B cell (primary cell): ENCODE data around the gene PNMA8B. TPM values are rescaled to one million over a fixed set of nuclear protein-coding genes. Genes with fewer than 3 reads are reported as not detected.

Experiments
- ATAC-seq: fragments of 200-7000 bp; cut with Tn5 transposase; one replicate; pipeline ENCODE4 v1.10.0; 2021; ENCODE audit warnings: low read depth, mild to moderate bottlenecking, moderate number of reproducible peaks, moderate library complexity
- CTCF ChIA-PET: fragments of 350-600 bp; sonication (Branson Sonifier 250); formaldehyde crosslinking; loops from one replicate; lab custom pipeline; 2021; ENCODE audit warnings: antibody characterized with exemption, inconsistent platforms; lab: Charles Lee
- POLR2A ChIA-PET: fragments of 350-600 bp; sonication (Branson Sonifier 250); formaldehyde crosslinking; loops from one replicate; lab custom pipeline; 2021; ENCODE audit warnings: antibody characterized with exemption; lab: Charles Lee
- DNase-seq: peaks from one replicate; pipeline ENCODE4 v3.0.0; 2013
- H2AFZ ChIP-seq: 2 replicates; pipeline ENCODE4 v1.6.1; 2012; ENCODE audit warnings: mild to moderate bottlenecking, low read depth, low read length; ENCODE audit not compliant: insufficient read depth, poor library complexity, severe bottlenecking
- H3K27ac ChIP-seq, 2 donors: 1 replicate in 1 of 2; 2 replicates in 1 of 2; pipeline ENCODE4 v1.5.1; 2012 to 2013; ENCODE audit warnings: low read length in 2 of 2, mild to moderate bottlenecking in 2 of 2, moderate library complexity in 1 of 2
- H3K27me3 ChIP-seq, 4 experiments: fragments of 200-600 bp in 1 of 4; sonication (generic) in 1 of 4; replicated peaks in 1 of 4; 1 replicate in 2 of 4; 2 replicates in 2 of 4; pipeline versions ENCODE4 v1.6.1 to v1.7.0; 2013 to 2016; ENCODE audit warnings: low read length in 3 of 4, mild to moderate bottlenecking in 2 of 4, mixed read lengths in 1 of 4, moderate library complexity in 1 of 4; ENCODE audit not compliant: insufficient read depth in 4 of 4, control insufficient read depth in 3 of 4; ENCODE audit errors: control extremely low read depth in 1 of 4
- H3K36me3 ChIP-seq, 2 experiments: replicated peaks in 1 of 2; 1 replicate in 1 of 2; 2 replicates in 1 of 2; pipeline versions ENCODE4 v1.6.1 to v1.7.1; 2013; ENCODE audit warnings: low read length in 1 of 2; ENCODE audit not compliant: insufficient read depth in 2 of 2, control insufficient read depth in 1 of 2; ENCODE audit errors: control extremely low read depth in 1 of 2, extremely low read depth in 1 of 2
- H3K4me1 ChIP-seq, 2 donors: fragments of 200-600 bp in 1 of 2; sonication (generic) in 1 of 2; 1 replicate in 1 of 2; 2 replicates in 1 of 2; pipeline versions ENCODE4 v1.5.1 to v1.6.1; 2013 to 2017; ENCODE audit warnings: low read length in 2 of 2; ENCODE audit not compliant: control insufficient read depth in 2 of 2, insufficient read depth in 2 of 2
- H3K4me2 ChIP-seq: replicated peaks from 2 replicates; pipeline ENCODE3; 2012; ENCODE audit warnings: mild to moderate bottlenecking, low read depth, low read length; ENCODE audit not compliant: poor library complexity, severe bottlenecking
- H3K4me3 ChIP-seq, 5 experiments: fragments of 200-600 bp in 1 of 5; sonication (generic) in 1 of 5; 1 replicate in 3 of 5; 2 replicates in 2 of 5; pipeline versions ENCODE4 v1.5.1 to v1.7.0; 2011 to 2016; ENCODE audit warnings: low read length in 4 of 5, mild to moderate bottlenecking in 4 of 5, low read depth in 2 of 5, control low read depth in 1 of 5, moderate library complexity in 1 of 5; ENCODE audit not compliant: insufficient read depth in 1 of 5; ENCODE audit errors: control extremely low read depth in 1 of 5, extremely low read depth in 1 of 5
- H3K79me2 ChIP-seq: fragments of 200-600 bp; sonication (generic); one replicate; pipeline ENCODE4 v1.6.0; 2016; ENCODE audit warnings: low read length; ENCODE audit not compliant: control insufficient read depth, insufficient read depth
- H3K9ac ChIP-seq: fragments of 200-600 bp; sonication (generic); 2 replicates; pipeline ENCODE4 v1.6.1; 2017; ENCODE audit warnings: mild to moderate bottlenecking, low read length, moderate library complexity
- H3K9me3 ChIP-seq, 3 donors: one replicate each; pipeline versions ENCODE4 v1.6.1 to v1.7.1; 2013; ENCODE audit warnings: low read length in 2 of 3; ENCODE audit not compliant: control insufficient read depth in 2 of 3, insufficient read depth in 1 of 3; ENCODE audit errors: control extremely low read depth in 1 of 3
- H4K20me1 ChIP-seq: 2 replicates; pipeline ENCODE4 v1.6.0; 2012; ENCODE audit warnings: mild to moderate bottlenecking, low read length; ENCODE audit not compliant: insufficient read depth, control insufficient read depth, poor library complexity, severe bottlenecking
- H3K27ac Mint-ChIP-seq: one replicate; pipeline ENCODE4 v1.8.0; 2021; ENCODE audit warnings: mixed read lengths
- H3K27me3 Mint-ChIP-seq: one replicate; pipeline ENCODE4 v1.8.0; 2021; ENCODE audit warnings: mixed read lengths
- H3K4me1 Mint-ChIP-seq: one replicate; pipeline ENCODE4 v1.8.0; 2021; ENCODE audit warnings: mixed read lengths
- H3K4me3 Mint-ChIP-seq: one replicate; pipeline ENCODE4 v1.8.0; 2021; ENCODE audit warnings: mixed read lengths
- H3K9me3 Mint-ChIP-seq: one replicate; pipeline ENCODE4 v1.8.0; 2022; ENCODE audit warnings: mixed read lengths; ENCODE audit not compliant: insufficient read depth
- EZH2 ChIP-seq: IDR thresholded peaks from 2 replicates; pipeline ENCODE4 v1.6.1; 2012; ENCODE audit warnings: borderline replicate concordance, low read depth, mild to moderate bottlenecking, moderate library complexity, low read length; ENCODE audit not compliant: insufficient read depth, poor library complexity, severe bottlenecking
- WGBS: methylation state at CpG from one replicate; pipeline ENCODE4 v1.1.5; 2013; ENCODE audit warnings: missing lambda C conversion rate; ENCODE audit not compliant: insufficient coverage; 5-methylcytosine and 5-hydroxymethylcytosine counted together
- intact Hi-C: fragments of 100-400 bp; cut with micrococcal nuclease; formaldehyde crosslinking; loops from one replicate; pipeline ENCODE4 v1.10.0; 2022
- polyA plus RNA-seq: library from polyadenylated mRNA; depleted of rRNA; stranded (reverse); fragments of >200 nt; gene quantifications from 2 replicates; pipeline ENCODE4 v1.2.3, GENCODE V29; 2012
- total RNA-seq, 2 donors: library from RNA; stranded (reverse); fragments of 120-200 nt in 1 of 2; gene quantifications; 1 replicate in 1 of 2; 2 replicates in 1 of 2; pipeline versions ENCODE4 v1.2.3 to v1.2.4, GENCODE V29; 2013 to 2022
- TF ChIP-seq, protein P1 (sequence below): fragments of 200-600 bp; IDR thresholded peaks from one replicate; pipeline ENCODE4 v1.8.0; 2022; ENCODE audit warnings: antibody characterized with exemption, mild to moderate bottlenecking

Gene PNMA8B
- total and polyA plus RNA-seq, 2 donors (not counting 1 experiment from before 2014, with no cell fraction given) = 0.10 to 0.32 TPM

DNA sequence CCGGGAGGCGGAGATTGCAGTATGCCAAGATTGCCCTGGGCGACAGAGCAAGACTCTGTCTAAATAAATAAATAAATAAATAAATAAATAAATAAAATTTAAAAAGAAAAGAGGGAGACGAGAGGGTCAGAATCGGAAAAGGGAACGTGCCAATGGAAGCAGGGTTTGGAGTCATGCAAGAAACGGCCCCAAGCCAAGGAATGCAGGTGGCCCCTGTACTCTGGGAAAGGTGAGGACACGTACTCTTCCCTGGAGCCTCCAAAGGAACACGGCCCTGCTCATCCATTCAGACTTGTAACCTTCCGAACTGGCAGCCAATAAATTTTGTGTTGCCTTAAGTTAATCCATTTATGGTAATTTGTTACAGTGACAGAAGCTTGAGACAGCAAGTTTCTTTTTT, 47.1 kb downstream of the PNMA8B start:
- H3K27me3 Mint-ChIP-seq = peaks cover 28% of the 10 kb centered on the region
- Histone ChIP-seq H3K9ac (no peak overlapping the region), H4K20me1 (no peaks in the 10 kb centered on the region), H3K4me2 (no peak overlapping the region), H3K4me1 (no peaks in the 10 kb centered on the region), H3K79me2 (no peaks in the 10 kb centered on the region), H3K36me3 (no peaks in the 10 kb centered on the region), H3K27me3 (peaks cover 0 to 7% (median 0%) of the 10 kb centered on the region in 4 experiments), H2AFZ (no peak overlapping the region), H3K4me3 (no peak overlapping the region), H3K27ac (no peak overlapping the region), H3K9me3 (peaks cover 0 to 6% (median 4%) of the 10 kb centered on the region in 3 donors)
- no peak for DNase-seq
- intact Hi-C loops = no loop called here
- peaks cover 7% of the 10 kb centered on the region for H3K9me3 Mint-ChIP-seq
- H3K27ac Mint-ChIP-seq = no peak overlapping the region
- 98% methylated on average over 6 of the region's 10 CpGs for WGBS
- POLR2A ChIA-PET = no interaction called here
- no peak overlapping the region for H3K4me3 Mint-ChIP-seq
- no peak for ATAC-seq
- CTCF ChIA-PET = interaction anchor here (0.6 to 1.8 kb wide), 2 partner anchors 39 to 631 kb away, joined by 3 to 4 read pairs; no protein-coding TSS in a partner anchor
- TF ChIP-seq, protein P1, sequence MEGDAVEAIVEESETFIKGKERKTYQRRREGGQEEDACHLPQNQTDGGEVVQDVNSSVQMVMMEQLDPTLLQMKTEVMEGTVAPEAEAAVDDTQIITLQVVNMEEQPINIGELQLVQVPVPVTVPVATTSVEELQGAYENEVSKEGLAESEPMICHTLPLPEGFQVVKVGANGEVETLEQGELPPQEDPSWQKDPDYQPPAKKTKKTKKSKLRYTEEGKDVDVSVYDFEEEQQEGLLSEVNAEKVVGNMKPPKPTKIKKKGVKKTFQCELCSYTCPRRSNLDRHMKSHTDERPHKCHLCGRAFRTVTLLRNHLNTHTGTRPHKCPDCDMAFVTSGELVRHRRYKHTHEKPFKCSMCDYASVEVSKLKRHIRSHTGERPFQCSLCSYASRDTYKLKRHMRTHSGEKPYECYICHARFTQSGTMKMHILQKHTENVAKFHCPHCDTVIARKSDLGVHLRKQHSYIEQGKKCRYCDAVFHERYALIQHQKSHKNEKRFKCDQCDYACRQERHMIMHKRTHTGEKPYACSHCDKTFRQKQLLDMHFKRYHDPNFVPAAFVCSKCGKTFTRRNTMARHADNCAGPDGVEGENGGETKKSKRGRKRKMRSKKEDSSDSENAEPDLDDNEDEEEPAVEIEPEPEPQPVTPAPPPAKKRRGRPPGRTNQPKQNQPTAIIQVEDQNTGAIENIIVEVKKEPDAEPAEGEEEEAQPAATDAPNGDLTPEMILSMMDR = no peak
- no peak for TF ChIP-seq EZH2
- no peaks in the 10 kb centered on the region for H3K4me1 Mint-ChIP-seq

DNA sequence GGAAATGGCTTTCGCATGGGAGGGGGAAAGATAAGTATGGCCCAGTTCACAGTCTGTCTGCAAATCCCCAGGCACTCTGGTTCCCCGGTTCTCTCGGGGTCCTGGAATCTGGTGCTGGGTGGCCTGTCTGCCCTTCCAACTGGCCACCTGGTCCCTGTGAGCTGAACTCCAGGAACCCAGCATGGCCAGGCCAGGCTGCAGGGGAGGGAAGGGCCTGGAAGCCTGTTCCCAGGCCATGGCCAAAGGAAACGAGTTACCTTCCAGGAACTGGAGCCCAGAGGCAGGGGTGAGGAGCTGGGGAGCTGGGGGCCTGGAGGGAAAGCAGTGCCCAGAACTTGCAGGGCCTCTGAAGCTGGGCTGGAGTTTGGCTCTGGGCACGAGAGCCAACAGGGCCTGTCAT, 47.8 kb downstream of the PNMA8B start:
- Histone ChIP-seq H3K36me3 (no peaks in the 10 kb centered on the region), H3K27me3 (peaks cover 0 to 7% (median 0%) of the 10 kb centered on the region in 4 experiments), H3K79me2 (no peaks in the 10 kb centered on the region), H3K4me3 (no peak overlapping the region), H2AFZ (no peak overlapping the region), H4K20me1 (no peaks in the 10 kb centered on the region), H3K9ac (no peak overlapping the region), H3K4me2 (no peak overlapping the region), H3K27ac (no peak overlapping the region), H3K9me3 (peaks cover 0 to 6% (median 4%) of the 10 kb centered on the region in 3 donors), H3K4me1 (no peaks in the 10 kb centered on the region)
- WGBS = 56% methylated on average over 5 of the region's 5 CpGs
- no peak overlapping the region for H3K4me3 Mint-ChIP-seq
- peaks cover 28% of the 10 kb centered on the region for H3K27me3 Mint-ChIP-seq
- intact Hi-C loops = no loop called here
- ATAC-seq (no peak), DNase-seq (no peak)
- H3K27ac Mint-ChIP-seq = no peak overlapping the region
- ChIA-PET CTCF (no interaction called here), POLR2A (no interaction called here)
- peaks cover 7% of the 10 kb centered on the region for H3K9me3 Mint-ChIP-seq
- TF ChIP-seq EZH2 = no peak
- TF ChIP-seq, protein P1 = no peak
- no peaks in the 10 kb centered on the region for H3K4me1 Mint-ChIP-seq
